Natural killer cell (primary cell): ENCODE data around the gene AK2. TPM values are rescaled to one million over a fixed set of nuclear protein-coding genes. Genes with fewer than 3 reads are reported as not detected.
A peak's percentile ranks its signal among the peaks of the same experiment; 100 is the strongest.

Experiments used
- ATAC-seq, 3 donors: fragments of 150-1000 bp in 2 of 3; fragments of 200-7000 bp in 1 of 3; cut with Tn5 transposase; 1 replicate in 1 of 3; 2 replicates in 2 of 3; pipeline ENCODE4 v1.10.0; 2021; ENCODE audit warnings: mild to moderate bottlenecking in 2 of 3, moderate library complexity in 2 of 3
- DNase-seq, 2 donors: peaks; one replicate each; pipeline versions ENCODE4 v3.0.0 to v3.0.0-alpha.2; 2013 to 2021; ENCODE audit warnings: mixed read lengths in 1 of 2
- H3K27ac ChIP-seq: one replicate; pipeline ENCODE4 v1.5.1; 2013; ENCODE audit warnings: mild to moderate bottlenecking, low read length
- H3K27me3 ChIP-seq: one replicate; pipeline ENCODE4 v1.6.1; 2013; ENCODE audit warnings: low read length; ENCODE audit not compliant: control insufficient read depth, insufficient read depth
- H3K36me3 ChIP-seq: one replicate; pipeline ENCODE4 v1.6.1; 2013; ENCODE audit warnings: low read length; ENCODE audit not compliant: control insufficient read depth, insufficient read depth
- H3K4me1 ChIP-seq: one replicate; pipeline ENCODE4 v1.6.1; 2013; ENCODE audit warnings: low read length; ENCODE audit not compliant: control insufficient read depth, insufficient read depth
- H3K4me3 ChIP-seq: one replicate; pipeline ENCODE4 v1.5.1; 2013; ENCODE audit warnings: low read length
- H3K9me3 ChIP-seq: one replicate; pipeline ENCODE4 v1.6.1; 2013; ENCODE audit warnings: low read length; ENCODE audit not compliant: control insufficient read depth, insufficient read depth
- H3K27ac Mint-ChIP-seq, 2 donors: one replicate each; pipeline ENCODE4 v1.8.0; 2022; ENCODE audit warnings: mild to moderate bottlenecking in 2 of 2, mixed read lengths in 2 of 2, moderate library complexity in 1 of 2
- H3K27me3 Mint-ChIP-seq, 2 donors: one replicate each; pipeline ENCODE4 v1.8.0; 2022; ENCODE audit warnings: low read depth in 2 of 2, mixed read lengths in 2 of 2
- H3K36me3 Mint-ChIP-seq: one replicate; pipeline ENCODE4 v1.8.0; 2022; ENCODE audit warnings: mixed read lengths
- H3K4me1 Mint-ChIP-seq, 2 donors: one replicate each; pipeline ENCODE4 v1.8.0; 2022; ENCODE audit warnings: mixed read lengths in 2 of 2
- H3K4me3 Mint-ChIP-seq: one replicate; pipeline ENCODE4 v1.8.0; 2022; ENCODE audit warnings: mild to moderate bottlenecking, moderate library complexity, mixed read lengths
- H3K9me3 Mint-ChIP-seq, 2 donors: one replicate each; pipeline ENCODE4 v1.8.0; 2022; ENCODE audit warnings: mixed read lengths in 2 of 2
- WGBS: methylation state at CpG from one replicate; pipeline ENCODE4 v1.1.7; 2013; ENCODE audit warnings: missing lambda C conversion rate; ENCODE audit not compliant: insufficient coverage; 5-methylcytosine and 5-hydroxymethylcytosine counted together
- intact Hi-C: fragments of 100-400 bp; cut with micrococcal nuclease; formaldehyde crosslinking; loops from one replicate; pipeline ENCODE4 v1.14.2; 2022
- total RNA-seq, 4 donors: library from RNA; stranded (reverse); fragments of 120-200 nt in 1 of 4; gene quantifications; one replicate each; pipeline versions ENCODE4 v1.2.3 to v1.2.4, GENCODE V29; 2013 to 2022
- TF ChIP-seq, protein P1 (sequence below): fragments of 200-600 bp; IDR thresholded peaks from one replicate; pipeline ENCODE4 v1.8.0; 2022; ENCODE audit warnings: antibody characterized with exemption

AK2 gene
- total RNA-seq = 10 to 100 TPM; 64.8 to 94.0 (median 67.1) TPM
- total RNA-seq (2013) = 115 TPM

DNA sequence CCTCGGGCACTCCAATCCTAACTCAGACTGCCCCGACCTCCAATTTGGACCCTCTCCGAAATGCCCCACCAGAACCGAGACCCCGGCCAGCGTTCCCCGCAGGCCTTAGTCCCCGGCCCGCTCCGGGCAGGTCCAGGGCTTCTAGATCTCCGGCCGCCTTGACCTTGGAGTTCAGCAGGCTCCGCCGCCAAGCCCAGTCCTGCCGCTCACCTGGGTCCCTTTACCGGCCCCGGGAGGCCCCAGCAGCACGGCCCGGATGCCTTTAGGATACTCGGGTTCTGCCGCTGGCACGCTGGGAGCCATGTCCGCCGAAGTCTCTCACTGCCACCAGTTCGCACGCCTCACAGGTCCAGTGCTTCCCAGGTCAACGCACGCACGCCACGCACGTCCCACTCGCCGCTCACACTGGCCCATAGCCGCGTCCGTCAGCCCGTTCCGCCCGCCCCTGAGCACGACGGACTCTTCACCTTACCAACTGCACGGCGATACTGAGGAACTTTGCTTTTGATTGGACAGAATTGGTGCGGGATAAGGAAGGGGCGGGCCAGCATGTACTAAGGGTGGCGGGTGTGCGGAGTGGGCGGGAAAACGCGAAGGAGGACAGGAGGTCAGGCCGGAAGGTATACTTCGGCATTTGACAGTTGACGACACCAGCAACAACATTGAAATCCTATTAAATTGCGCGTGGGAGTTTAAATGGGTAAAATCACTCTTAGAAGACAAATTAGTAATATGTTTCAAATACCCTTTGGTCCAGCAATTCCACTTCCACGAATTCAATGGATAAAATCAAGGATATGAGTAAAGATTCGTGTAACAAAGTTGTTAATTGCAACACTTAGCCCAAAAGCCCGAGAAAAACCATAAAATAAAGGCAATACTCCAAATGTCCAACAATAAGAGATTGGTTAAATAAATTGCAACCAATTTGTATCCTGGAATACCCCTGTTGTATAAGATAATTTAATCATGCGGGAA, at the start of gene AK2:
TSS of gene AK2 (minus strand) at position 358 of the 978 bp plus-strand sequence. CDS start at position 303, 55 bp downstream.
- Histone ChIP-seq H3K4me3 (peak within 1 kb of the TSS; percentile 73), H3K4me1 (peaks cover 21% of the 10 kb centered on the region), H3K27me3 (no peaks in the 10 kb centered on the region), H3K9me3 (no peaks in the 10 kb centered on the region), H3K36me3 (peaks cover 4% of the 10 kb centered on the region), H3K27ac (peak within 1 kb of the TSS; percentile 65)
- DNase-seq (peak; percentile 85 to 94), ATAC-seq (peak; percentile 98 to 100 (median 99))
- Mint-ChIP-seq H3K27me3 (no peaks in the 10 kb centered on the region), H3K27ac (peak within 1 kb of the TSS; percentile 89 to 93), H3K36me3 (no peaks in the 10 kb centered on the region), H3K9me3 (no peaks in the 10 kb centered on the region), H3K4me1 (peaks cover 32 to 39% of the 10 kb centered on the region in 2 donors), H3K4me3 (peak within 1 kb of the TSS; percentile 95)
- intact Hi-C loops = loop anchor here (1.0 to 2.0 kb wide), 2 partner anchors 8 to 44 kb away; partner anchors contain the start of gene AZIN2
- 4% methylated on average over 55 of the region's 59 CpGs for WGBS
- TF ChIP-seq, protein P1, sequence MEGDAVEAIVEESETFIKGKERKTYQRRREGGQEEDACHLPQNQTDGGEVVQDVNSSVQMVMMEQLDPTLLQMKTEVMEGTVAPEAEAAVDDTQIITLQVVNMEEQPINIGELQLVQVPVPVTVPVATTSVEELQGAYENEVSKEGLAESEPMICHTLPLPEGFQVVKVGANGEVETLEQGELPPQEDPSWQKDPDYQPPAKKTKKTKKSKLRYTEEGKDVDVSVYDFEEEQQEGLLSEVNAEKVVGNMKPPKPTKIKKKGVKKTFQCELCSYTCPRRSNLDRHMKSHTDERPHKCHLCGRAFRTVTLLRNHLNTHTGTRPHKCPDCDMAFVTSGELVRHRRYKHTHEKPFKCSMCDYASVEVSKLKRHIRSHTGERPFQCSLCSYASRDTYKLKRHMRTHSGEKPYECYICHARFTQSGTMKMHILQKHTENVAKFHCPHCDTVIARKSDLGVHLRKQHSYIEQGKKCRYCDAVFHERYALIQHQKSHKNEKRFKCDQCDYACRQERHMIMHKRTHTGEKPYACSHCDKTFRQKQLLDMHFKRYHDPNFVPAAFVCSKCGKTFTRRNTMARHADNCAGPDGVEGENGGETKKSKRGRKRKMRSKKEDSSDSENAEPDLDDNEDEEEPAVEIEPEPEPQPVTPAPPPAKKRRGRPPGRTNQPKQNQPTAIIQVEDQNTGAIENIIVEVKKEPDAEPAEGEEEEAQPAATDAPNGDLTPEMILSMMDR = no peak

DNA sequence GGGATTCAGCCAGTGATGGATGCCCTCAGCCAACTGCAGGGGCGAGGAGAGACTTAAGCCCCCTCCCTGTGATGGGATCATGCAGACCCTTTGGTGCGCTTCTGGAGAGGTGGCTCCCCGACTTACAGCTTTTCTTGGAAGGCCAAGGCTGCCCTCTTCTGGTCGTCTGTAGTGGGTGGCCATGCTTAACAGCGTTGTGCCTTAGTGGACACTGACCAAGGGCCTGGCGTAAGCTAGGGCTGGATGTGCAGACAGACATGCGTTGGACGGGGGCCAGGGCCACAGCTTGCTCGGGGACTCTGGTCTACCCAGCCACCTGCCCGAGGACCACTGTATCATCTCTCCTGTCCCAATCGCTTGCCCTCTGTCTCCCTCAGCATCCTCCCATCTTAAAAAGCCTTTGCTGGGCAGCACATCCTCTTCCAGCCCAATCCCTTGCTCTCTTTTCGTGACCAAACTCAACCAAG, 49.7 kb upstream of the AK2 start:
- H3K4me3 Mint-ChIP-seq = no peak overlapping the region
- peak; percentile 58 to 72 (median 67) for ATAC-seq

DNA sequence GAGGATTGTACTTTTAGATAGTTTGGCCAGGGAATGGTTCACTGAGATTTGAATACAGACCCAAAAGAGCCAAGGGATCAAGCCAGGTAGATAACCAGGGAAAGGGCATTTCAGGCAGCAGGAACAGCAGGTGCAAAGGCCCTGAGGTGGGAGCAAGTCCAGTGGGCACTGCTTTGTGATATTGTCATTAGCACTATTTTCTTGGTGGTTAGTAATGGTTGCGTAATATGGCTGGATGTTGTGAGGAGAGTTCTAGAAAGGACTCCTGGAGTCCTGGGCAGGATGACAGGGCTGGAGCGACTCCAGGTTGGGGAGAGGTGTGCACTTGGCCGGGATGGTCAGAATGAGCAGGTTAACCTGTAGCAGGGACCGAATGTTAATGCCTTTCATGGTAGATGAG, 48.6 kb upstream of the AK2 start:
- Histone ChIP-seq H3K27ac (no peak overlapping the region), H3K27me3 (no peaks in the 10 kb centered on the region), H3K36me3 (no peaks in the 10 kb centered on the region), H3K9me3 (no peaks in the 10 kb centered on the region), H3K4me3 (no peak overlapping the region), H3K4me1 (peaks cover 37% of the 10 kb centered on the region)
- Mint-ChIP-seq H3K36me3 (no peaks in the 10 kb centered on the region), H3K4me3 (no peak overlapping the region), H3K27ac (no peak overlapping the region), H3K9me3 (no peaks in the 10 kb centered on the region), H3K4me1 (peaks cover 32 to 41% of the 10 kb centered on the region in 2 donors), H3K27me3 (peaks cover 0 to 10% of the 10 kb centered on the region in 2 donors)
- intact Hi-C loops = loop anchor here (10.0 kb wide), 1 partner anchor 371 kb away; no protein-coding TSS in a partner anchor
- WGBS = 86% methylated on average over 4 of the region's 4 CpGs
- no peak for ATAC-seq
- DNase-seq = no peak
- TF ChIP-seq, protein P1 = no peak

More for the DNA sequence above, 49.7 kb upstream of the AK2 start:
- Mint-ChIP-seq H3K27ac (no peak overlapping the region), H3K36me3 (no peaks in the 10 kb centered on the region), H3K9me3 (no peaks in the 10 kb centered on the region), H3K4me1 (peaks cover 28 to 33% of the 10 kb centered on the region in 2 donors), H3K27me3 (peaks cover 0 to 7% of the 10 kb centered on the region in 2 donors)
- intact Hi-C loops = loop anchor here (1.0 to 10.0 kb wide), 3 partner anchors 153 to 372 kb away; no protein-coding TSS in a partner anchor
- peaks cover 27% of the 10 kb centered on the region for H3K4me1 ChIP-seq
- 37% methylated on average over 12 of the region's 12 CpGs for WGBS
- DNase-seq = peak in 1 of 2 donors; percentile 64
- H3K4me3 ChIP-seq = no peak overlapping the region
- no peaks in the 10 kb centered on the region for H3K9me3 ChIP-seq
- TF ChIP-seq, protein P1 = peak; percentile 44
- H3K27me3 ChIP-seq = no peaks in the 10 kb centered on the region
- H3K36me3 ChIP-seq = no peaks in the 10 kb centered on the region
- no peak overlapping the region for H3K27ac ChIP-seq
